Neural crest cell (in vitro differentiated cells): Measurements from ENCODE around the gene RNF144A. TPM values are rescaled to one million over a fixed set of nuclear protein-coding genes. Genes with fewer than 3 reads are reported as not detected.

ENCODE experiments used
- DNase-seq: peaks from one replicate; pipeline ENCODE4 v3.0.0; 2021; ENCODE audit warnings: low read depth, mixed read lengths, low spot score
- H3K27ac Mint-ChIP-seq: one replicate; pipeline ENCODE4 v1.8.0; 2021; ENCODE audit warnings: mild to moderate bottlenecking, mixed read lengths; ENCODE audit not compliant: unreplicated experiment
- H3K27me3 Mint-ChIP-seq: 2 replicates; pipeline ENCODE4 v1.8.0; 2021; ENCODE audit warnings: low read depth, mild to moderate bottlenecking, mixed read lengths
- H3K36me3 Mint-ChIP-seq: 2 replicates; pipeline ENCODE4 v1.8.0; 2021; ENCODE audit warnings: low read depth, mild to moderate bottlenecking, mixed read lengths
- H3K4me1 Mint-ChIP-seq: 2 replicates; pipeline ENCODE4 v1.8.0; 2021; ENCODE audit warnings: mixed read lengths
- H3K4me3 Mint-ChIP-seq: one replicate; pipeline ENCODE4 v1.8.0; 2021; ENCODE audit warnings: mild to moderate bottlenecking, mixed read lengths
- H3K9me3 Mint-ChIP-seq: 2 replicates; pipeline ENCODE4 v1.8.0; 2021; ENCODE audit warnings: mixed read lengths
- total RNA-seq: library from RNA; stranded (reverse); gene quantifications from 2 replicates; pipeline ENCODE4 v1.2.1, GENCODE V29; 2021
- TF ChIP-seq, protein P1 (sequence below): fragments of 200-600 bp; sonication (generic); conservative IDR thresholded peaks from 2 replicates; pipeline ENCODE4 v1.5.0; 2021; ENCODE audit warnings: antibody characterized with exemption, mild to moderate bottlenecking

The RNF144A gene
- total RNA-seq, 1 donor from 2014 or later: 49.6 TPM

- Mint-ChIP-seq H3K4me3 (no peak overlapping the region), H3K4me1 (peaks cover 9% of the 10 kb centered on the region), H3K36me3 (peaks cover 21% of the 10 kb centered on the region), H3K27ac (no peak overlapping the region), H3K9me3 (no peaks in the 10 kb centered on the region), H3K27me3 (no peaks in the 10 kb centered on the region)
- DNase-seq: no peak
- TF ChIP-seq, protein P1, sequence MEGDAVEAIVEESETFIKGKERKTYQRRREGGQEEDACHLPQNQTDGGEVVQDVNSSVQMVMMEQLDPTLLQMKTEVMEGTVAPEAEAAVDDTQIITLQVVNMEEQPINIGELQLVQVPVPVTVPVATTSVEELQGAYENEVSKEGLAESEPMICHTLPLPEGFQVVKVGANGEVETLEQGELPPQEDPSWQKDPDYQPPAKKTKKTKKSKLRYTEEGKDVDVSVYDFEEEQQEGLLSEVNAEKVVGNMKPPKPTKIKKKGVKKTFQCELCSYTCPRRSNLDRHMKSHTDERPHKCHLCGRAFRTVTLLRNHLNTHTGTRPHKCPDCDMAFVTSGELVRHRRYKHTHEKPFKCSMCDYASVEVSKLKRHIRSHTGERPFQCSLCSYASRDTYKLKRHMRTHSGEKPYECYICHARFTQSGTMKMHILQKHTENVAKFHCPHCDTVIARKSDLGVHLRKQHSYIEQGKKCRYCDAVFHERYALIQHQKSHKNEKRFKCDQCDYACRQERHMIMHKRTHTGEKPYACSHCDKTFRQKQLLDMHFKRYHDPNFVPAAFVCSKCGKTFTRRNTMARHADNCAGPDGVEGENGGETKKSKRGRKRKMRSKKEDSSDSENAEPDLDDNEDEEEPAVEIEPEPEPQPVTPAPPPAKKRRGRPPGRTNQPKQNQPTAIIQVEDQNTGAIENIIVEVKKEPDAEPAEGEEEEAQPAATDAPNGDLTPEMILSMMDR: no peak
Observed at GRCh38 chr2:6948677-6949351, 31.6 kb downstream of the RNF144A start.

DNA sequence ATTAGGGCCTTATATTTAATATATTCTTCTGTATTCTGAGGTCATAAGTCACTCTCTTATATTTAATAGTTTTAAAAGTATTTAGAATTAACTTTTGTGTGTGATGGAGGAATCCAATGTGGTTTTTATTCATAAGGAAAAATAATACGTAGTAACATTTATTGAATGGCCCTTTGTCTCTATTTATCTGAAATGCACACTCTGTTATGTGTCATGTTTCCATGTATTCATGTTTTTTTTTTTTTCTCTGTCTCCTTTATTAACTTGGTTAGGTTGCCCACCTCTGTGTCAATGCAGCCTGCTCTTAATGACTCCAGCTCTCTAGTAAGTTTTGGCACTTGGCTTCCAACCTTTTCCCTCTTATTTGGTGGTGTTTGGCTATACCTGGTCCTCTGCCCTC, 33.8 kb downstream of the RNF144A start:
- Mint-ChIP-seq H3K36me3 (peaks cover 12% of the 10 kb centered on the region), H3K4me1 (peaks cover 24% of the 10 kb centered on the region), H3K9me3 (no peaks in the 10 kb centered on the region), H3K4me3 (no peak overlapping the region), H3K27ac (no peak overlapping the region), H3K27me3 (no peaks in the 10 kb centered on the region)
- TF ChIP-seq, protein P1: no peak
- no peak for DNase-seq

DNA sequence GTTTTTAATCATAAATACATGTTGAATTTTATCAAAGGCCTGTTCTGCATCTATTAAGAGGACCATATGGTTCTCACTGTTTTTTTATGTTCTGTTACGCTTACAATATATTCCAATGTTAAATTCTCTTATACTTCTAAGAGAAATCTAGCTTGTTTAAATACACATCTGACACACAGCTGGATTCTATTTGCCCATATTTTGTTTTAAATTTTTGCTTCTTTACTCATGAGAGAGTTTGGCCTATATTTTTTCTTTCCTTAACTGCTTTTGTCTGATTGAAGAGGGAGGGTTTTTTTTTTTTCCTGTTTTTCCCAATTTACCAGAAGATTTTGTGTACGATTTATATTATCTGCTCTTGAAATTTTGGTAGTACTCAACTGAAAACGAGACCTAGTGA, 34.9 kb downstream of the RNF144A start:
- Mint-ChIP-seq H3K36me3 (peaks cover 12% of the 10 kb centered on the region), H3K4me3 (no peak overlapping the region), H3K4me1 (peaks cover 24% of the 10 kb centered on the region), H3K27me3 (no peaks in the 10 kb centered on the region), H3K9me3 (no peaks in the 10 kb centered on the region), H3K27ac (no peak overlapping the region)
- TF ChIP-seq, protein P1: no peak
- no peak for DNase-seq

DNA sequence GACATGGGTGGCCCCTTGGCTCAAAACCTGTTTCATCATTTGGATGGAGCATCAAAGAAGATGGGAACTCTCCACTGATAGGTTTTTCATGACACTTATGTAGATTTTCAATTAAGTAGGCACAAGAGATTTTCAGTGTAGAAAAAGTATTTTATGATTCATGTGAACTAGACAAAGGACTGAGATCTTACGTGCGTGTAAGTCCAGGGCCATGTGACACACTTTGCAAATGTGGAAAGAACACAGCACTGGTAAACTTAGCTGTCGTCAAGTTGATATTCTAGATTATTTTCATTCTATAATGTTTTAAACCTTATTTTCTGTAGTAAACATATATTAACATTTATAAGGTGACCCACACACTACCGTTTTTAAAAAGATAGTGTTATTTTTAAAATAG, 37.4 kb downstream of the RNF144A start:
- Mint-ChIP-seq H3K27me3 (no peaks in the 10 kb centered on the region), H3K27ac (peak overlapping the region; percentile 2), H3K4me1 (peaks cover 30% of the 10 kb centered on the region), H3K36me3 (peaks cover 10% of the 10 kb centered on the region), H3K4me3 (no peak overlapping the region), H3K9me3 (no peaks in the 10 kb centered on the region)
- no peak for DNase-seq
- TF ChIP-seq, protein P1: no peak

- Mint-ChIP-seq H3K9me3 (no peaks in the 10 kb centered on the region), H3K36me3 (peaks cover 10% of the 10 kb centered on the region), H3K4me3 (no peak overlapping the region), H3K27me3 (no peaks in the 10 kb centered on the region), H3K4me1 (peaks cover 30% of the 10 kb centered on the region), H3K27ac (no peak overlapping the region)
- DNase-seq: no peak
- TF ChIP-seq, protein P1: no peak
Observed at GRCh38 chr2:6955511-6956136, 38.4 kb downstream of the RNF144A start.
